A673 (cell line): ENCODE results near the gene EMC7.

Experiments used
- CTCF ChIP-seq: fragments of 300-800, 200-600 bp; sonication (generic); conservative IDR thresholded peaks from 2 replicates; pipeline ENCODE4 v1.5.1; 2017; ENCODE audit warnings: low read depth, mild to moderate bottlenecking, antibody characterized with exemption, low read length, moderate library complexity, mixed read lengths
- EZH2 ChIP-seq: fragments of 200-600 bp; sonication (generic); IDR thresholded peaks from 2 replicates; pipeline ENCODE4 v1.6.1; 2017; ENCODE audit warnings: borderline replicate concordance, low read depth, mild to moderate bottlenecking, mixed read lengths, antibody characterized with exemption, low read length; ENCODE audit not compliant: poor library complexity, severe bottlenecking

DNA sequence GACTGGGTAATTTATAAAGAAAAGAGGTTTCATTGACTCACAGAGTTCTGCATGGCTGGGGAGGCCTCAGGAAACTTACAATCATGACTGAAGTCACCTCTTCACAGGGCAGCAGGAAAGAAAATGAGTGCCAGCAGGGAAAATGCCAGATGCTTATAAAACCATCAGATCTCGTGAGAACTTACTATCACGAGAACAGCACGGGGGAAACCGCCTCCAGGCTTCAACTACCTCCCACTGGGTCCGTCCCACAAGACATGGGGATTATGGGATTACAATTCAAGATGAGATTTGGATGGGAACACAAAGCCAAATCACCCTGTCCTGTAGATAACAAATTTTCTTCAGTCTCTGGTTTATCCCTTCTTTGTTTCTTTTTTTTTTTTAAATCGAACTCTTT, 31.7 kb downstream of the EMC7 start:
- TF ChIP-seq CTCF (no peak), EZH2 (no peak)
